ENCODE results near the gene RPL19. TPM values are rescaled to one million over a fixed set of nuclear protein-coding genes. Genes with fewer than 3 reads are reported as not detected.

Gene RPL19
- total RNA-seq: 1,000 to 10,000 TPM; 1,534 to 2,029 TPM

- Histone ChIP-seq H3K27ac (peak within 1 kb of the TSS; percentile 91 to 99 (median 98)), H3K9me3 (no peaks in the 10 kb centered on the region), H3K27me3 (no peaks in the 10 kb centered on the region), H3K4me3 (peak within 1 kb of the TSS; percentile 69 to 83), H3K36me3 (replicated peaks in 1 of 2; ENCODE audit: insufficient read depth in 1 of 2, low read depth in 2 of 2) (peaks cover 18 to 32% of the 10 kb centered on the region in 2 donors), H3K4me1 (peaks cover 39% of the 10 kb centered on the region)
- ATAC-seq (peak; percentile 85), DNase-seq (peak; percentile 78 to 80 (median 79))
- intact Hi-C loops (cut with DNase I): no loop called here
- 0% methylated on average over 22 to 52 of the region's 52 CpGs for WGBS, 2 donors
- TF ChIP-seq CTCF (IDR thresholded peaks at IDR 0.05) (no peak), POLR2A (IDR thresholded peaks at IDR 0.05) (peak; percentile 46 to 85 (median 84))
Measured at GRCh38 chr17:39200070-39200879, at the start of gene RPL19. Gene RPL19 (plus strand): TSS chr17:39200283. CDS start chr17:39200345, 62 bp downstream.

- Histone ChIP-seq H3K36me3 (replicated peaks in 1 of 2; ENCODE audit: insufficient read depth in 1 of 2, low read depth in 2 of 2) (no peaks in the 10 kb centered on the region), H3K4me1 (peaks cover 27% of the 10 kb centered on the region), H3K4me3 (no peak overlapping the region), H3K27ac (no peak overlapping the region), H3K9me3 (no peaks in the 10 kb centered on the region), H3K27me3 (no peaks in the 10 kb centered on the region)
- 7 to 30% methylated on average over 3 to 5 of the region's 5 CpGs for WGBS, 2 donors
- intact Hi-C loops (cut with DNase I): loop anchor here (10.0 kb wide), 1 partner anchor 166 kb away; no protein-coding TSS in a partner anchor
- no peak for TF ChIP-seq POLR2A (IDR thresholded peaks at IDR 0.05)
- TF ChIP-seq CTCF (IDR thresholded peaks at IDR 0.05): no peak
- no peak for DNase-seq
- no peak for ATAC-seq
Measured at GRCh38 chr17:39150795-39151149, 49.3 kb upstream of the RPL19 start.

- Histone ChIP-seq H3K36me3 (replicated peaks in 1 of 2; ENCODE audit: insufficient read depth in 1 of 2, low read depth in 2 of 2) (no peaks in the 10 kb centered on the region), H3K4me3 (no peak within 1 kb of the TSS), H3K27me3 (no peaks in the 10 kb centered on the region), H3K4me1 (peaks cover 27% of the 10 kb centered on the region), H3K27ac (peak within 1 kb of the TSS in 1 of 4 donors; percentile 79), H3K9me3 (no peaks in the 10 kb centered on the region)
- DNase-seq (no peak), ATAC-seq (no peak)
- intact Hi-C loops (cut with DNase I): loop anchor here (10.0 kb wide), 1 partner anchor 167 kb away; no protein-coding TSS in a partner anchor
- WGBS, 2 donors: 3% methylated on average over 6 to 60 of the region's 68 CpGs
- TF ChIP-seq CTCF (IDR thresholded peaks at IDR 0.05): no peak
- TF ChIP-seq POLR2A (IDR thresholded peaks at IDR 0.05): no peak
Measured at GRCh38 chr17:39151150-39151942, 48.7 kb upstream of the RPL19 start, which contains the start of gene PLXDC1. Gene PLXDC1 (minus strand): TSS chr17:39151637. CDS start chr17:39151437, 200 bp downstream.

GRCh38 chr17:39151943-39152818 lies 47.9 kb upstream of the RPL19 start:
- H3K9me3 ChIP-seq: no peaks in the 10 kb centered on the region
- 20 to 23% methylated on average over 22 to 24 of the region's 25 CpGs for WGBS, 2 donors
- ATAC-seq (no peak), DNase-seq (no peak)
- intact Hi-C loops (cut with DNase I): loop anchor here (10.0 kb wide), 1 partner anchor 167 kb away; no protein-coding TSS in a partner anchor
- H3K27me3 ChIP-seq: no peaks in the 10 kb centered on the region
- H3K27ac ChIP-seq: peak overlapping the region in 1 of 4 donors; percentile 79
- no peak overlapping the region for H3K4me3 ChIP-seq
- H3K36me3 ChIP-seq (replicated peaks in 1 of 2; ENCODE audit: insufficient read depth in 1 of 2, low read depth in 2 of 2): no peaks in the 10 kb centered on the region
- H3K4me1 ChIP-seq: peaks cover 27% of the 10 kb centered on the region
- no peak for TF ChIP-seq POLR2A (IDR thresholded peaks at IDR 0.05)
- no peak for TF ChIP-seq CTCF (IDR thresholded peaks at IDR 0.05)

Measured in body of pancreas (tissue), 4 donors.